IPS-NIHi7 (cell line): ENCODE data around the gene GPR107.

Source experiments
- DNase-seq: peaks from one replicate; pipeline ENCODE4 v3.0.0; 2012; ENCODE audit warnings: mixed read lengths; ENCODE audit errors: extremely low spot score

The GPR107 gene

DNA sequence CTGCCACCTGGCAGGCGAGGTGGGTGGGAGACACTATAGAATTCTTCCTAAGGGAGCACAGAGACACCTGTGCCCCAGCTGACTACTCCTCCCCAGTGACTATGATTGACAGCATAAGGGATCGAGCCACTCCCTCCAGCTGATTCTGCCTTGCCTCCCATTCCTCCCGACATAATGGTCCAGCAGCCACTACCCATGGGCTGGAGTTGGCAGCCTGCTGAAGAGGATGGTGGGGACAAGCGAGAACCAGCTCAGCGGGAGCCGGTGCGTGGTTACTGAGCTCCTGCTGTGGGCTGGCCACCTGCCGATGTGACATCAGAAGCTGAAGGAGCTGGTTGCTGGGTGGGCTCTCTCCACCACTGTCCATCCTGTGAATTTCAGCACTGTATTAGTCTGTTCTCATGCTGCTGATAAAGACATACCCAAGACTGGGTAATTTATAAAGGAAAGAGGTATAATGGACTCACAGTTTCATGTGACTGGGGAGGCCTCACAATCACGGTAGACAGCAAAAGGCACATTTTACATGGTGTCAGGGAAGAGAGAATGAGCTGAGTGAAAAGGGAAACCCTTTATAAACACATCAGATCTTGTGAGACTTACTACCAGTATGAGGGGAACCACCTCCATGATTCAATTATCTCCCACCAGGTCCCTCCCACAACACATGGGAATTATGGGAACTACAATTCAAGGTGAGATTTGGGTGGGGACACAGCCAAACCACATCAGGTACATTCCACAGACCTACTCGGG is 106.4 kb downstream of the GPR107 start:
- DNase-seq: no peak

DNA sequence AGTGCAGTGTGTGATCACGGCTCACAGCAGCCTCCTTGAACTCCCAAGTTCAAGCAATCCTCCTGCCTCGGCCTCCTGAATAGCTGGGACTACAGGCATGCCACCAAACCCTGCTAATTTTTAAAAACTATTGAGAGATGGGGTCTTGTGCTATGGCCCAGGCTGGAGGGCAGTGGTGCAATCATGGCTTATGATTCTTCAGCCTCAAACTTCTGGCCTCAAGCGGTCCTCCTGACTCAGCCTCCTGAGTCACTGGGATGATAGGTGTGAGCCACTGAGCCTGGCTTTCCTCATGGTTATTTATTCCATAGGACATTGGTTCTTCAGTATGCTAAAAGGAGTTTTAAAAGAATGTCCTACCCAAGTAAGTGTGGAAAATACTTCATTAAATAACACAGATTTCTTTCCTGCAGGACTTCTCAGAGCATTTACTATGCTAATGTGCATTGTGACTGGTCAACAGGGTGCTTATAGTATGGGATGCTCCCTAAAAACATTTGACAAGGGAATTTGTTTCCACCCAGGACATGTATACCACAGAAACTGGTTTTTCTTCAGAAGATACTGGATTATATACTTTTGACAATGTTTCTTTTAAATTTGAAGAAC is 107.3 kb downstream of the GPR107 start:
- no peak for DNase-seq

DNA sequence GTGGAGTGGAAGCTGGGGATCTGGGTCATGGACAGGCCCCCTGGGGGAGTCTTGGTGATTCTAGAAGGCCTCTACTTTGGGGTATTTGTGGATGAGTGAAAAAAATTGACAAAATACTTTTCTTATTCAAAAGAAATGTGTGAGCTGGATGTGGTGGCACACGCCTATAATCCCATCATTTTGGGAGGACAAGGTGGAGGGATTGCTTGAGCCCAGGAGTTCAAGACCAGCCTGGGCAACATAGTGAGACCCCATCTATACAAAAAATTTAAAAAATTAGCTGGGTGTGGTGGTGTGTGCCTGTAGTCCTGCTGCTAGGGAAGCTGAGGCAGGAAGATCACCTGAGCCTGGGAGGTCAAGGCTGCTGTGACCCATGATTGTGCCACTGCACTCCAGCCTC is 111.9 kb downstream of the GPR107 start:
- no peak for DNase-seq

DNA sequence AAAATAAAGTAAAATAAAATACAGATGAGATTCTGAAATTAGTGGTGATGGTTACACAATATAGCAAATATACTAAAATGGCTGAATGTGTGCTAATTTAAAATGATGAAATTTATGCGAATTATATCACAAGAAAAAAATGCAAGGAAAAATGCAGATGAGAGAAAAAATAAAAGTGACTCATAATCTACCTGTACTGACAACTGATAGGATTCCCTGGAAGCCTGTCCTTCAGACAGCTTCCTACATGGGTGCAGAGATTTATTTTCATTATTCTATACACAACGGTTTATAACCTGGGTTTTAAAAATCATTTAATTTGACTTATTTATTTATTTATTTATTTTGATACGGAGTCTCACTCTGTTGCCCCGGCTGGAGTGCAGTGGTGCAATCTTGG is 112.7 kb downstream of the GPR107 start:
- DNase-seq: no peak

DNA sequence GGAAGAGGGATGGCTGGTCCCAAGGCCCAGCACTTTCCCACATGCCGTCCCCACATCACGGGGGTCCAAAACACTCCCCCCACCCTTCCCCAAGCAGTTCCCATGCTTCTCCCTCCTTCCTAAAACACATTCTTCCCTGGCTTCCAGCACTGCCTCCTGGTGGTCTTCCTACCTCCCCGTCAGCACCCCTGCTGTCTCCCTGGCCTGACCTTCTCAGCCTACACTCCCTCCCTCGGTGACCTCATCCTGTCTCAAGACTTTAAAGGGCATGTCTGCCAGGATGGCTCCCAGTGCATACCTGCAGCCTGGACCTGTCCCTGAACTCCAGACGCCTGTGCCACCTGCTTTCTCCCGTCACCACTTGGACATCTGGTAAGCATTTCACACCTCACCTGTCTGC is 114.2 kb downstream of the GPR107 start:
- peak; percentile 78 for DNase-seq

DNA sequence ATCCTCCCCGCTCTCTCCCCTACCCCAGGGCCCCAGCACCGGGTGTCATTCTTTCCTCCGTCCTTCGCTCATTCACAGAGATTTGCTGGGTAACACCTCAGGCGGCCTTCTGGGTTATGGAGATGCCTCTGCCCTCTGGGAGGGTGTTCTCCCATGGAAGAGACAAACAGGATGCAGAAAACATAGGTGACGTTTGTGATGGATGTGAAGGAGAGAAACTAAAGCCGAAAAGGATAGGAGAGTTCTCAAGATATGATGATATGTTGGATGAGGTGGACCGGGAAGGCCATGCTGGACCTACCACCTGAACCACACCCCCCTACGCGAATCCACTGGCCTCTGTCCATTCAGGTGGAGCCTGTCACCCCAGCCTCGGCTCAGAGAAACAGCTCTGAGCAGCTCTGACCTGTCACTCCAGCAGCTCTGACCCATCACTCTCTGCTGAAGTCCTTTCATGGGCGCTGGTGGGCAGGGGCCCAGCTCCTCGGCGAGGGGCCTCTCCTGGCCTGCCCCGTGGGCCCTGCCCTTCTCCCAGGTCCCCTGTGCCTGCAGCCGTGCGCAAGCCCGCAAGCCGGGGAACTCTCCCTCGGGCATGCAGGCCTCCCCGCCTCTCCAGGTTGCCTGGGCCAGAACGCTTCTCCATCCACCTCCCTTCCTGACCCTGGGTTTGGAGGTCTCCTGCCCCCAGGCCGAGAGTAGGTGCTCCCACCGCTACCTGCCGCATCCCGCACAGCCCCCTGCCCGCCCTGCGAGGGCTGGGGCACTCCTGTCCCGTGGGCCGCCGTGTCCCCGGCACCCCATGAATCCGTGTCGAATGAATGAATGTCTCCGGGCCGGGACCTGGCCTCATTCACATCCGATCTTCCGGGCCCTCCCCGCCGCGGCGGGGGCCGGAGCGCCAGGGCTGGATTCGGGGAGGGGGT is 117.8 kb downstream of the GPR107 start:
- peak; percentile 65 for DNase-seq

DNA sequence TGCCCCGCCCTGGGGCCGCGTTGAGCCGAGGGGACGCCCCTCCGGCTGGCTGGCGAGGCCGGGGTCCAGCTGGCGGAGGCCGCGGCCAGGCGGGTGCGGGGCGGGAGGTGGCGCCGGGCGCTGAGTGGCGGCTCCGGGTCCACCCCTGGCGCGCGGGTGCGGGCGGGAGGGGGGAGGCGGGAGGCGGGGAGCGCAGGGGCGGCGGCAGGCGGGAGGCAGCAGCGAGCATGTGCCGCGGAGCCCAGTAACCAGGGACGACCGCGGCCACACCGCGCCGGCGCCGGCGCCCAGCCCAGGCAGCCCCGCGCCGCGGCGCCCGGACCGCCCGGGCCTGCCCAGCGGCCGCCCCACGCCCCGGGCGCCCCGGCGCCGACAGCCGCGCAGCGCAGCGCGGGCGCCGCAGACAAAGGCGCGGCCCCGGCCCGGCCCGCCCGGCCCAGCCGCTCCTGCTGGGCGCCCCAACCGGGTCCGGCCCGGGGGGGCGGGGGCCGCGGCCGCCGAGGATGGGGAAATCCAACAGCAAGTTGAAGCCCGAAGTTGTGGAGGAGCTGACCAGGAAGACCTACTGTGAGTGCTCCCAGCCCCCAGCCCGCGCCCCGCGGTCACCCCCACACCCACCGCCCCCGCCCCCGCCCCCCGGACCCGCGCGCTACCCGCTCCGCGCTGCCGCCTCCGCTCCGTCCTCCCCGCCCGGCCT is 118.6 kb downstream of the GPR107 start, which contains the start of gene NCS1:
Gene NCS1, plus strand, starts transcription at position 244 of the 697 bp plus-strand sequence. Its CDS starts 260 bp downstream, at position 504.
- DNase-seq: peak; percentile 90

DNA sequence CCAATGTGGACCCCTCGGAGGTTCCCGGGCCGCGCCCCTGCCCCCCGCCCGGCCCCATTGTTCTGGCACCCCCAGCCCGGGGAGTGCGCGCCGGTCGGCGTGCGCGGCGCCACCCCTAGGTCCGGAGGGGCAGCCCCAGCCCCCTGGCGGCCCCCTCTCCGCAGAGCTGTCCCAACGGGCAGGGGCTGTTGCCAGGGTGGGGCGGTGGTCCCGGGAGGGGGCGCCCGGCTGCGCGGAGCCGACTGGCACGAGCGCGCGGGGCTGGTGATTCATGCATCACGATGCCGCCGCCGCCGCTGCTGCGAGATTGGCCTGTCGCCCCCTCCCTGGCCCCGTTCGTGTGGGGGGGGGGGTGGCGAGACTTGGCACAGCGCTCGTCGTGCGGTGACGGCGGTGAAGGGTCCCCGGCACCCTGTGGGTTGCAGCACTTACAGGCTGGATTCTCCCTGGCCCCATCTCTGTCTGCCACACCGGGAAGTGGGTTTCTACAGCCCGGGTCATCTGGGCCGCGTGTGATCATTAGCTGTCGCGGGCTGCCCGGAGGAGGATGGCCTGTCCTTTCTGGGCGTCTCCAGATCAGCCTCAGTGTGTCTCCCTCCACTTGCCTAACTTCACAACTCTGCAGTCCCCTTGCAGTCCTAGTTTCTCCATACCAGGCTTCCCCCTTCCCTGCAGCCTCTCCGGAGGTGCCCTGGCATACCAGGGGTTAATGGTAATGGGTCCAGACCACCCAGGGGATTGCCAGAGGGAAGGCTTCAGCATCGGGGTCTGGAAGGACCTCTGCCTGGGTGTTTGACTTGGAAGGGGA is 119.4 kb downstream of the GPR107 start:
- peak; percentile 41 for DNase-seq

DNA sequence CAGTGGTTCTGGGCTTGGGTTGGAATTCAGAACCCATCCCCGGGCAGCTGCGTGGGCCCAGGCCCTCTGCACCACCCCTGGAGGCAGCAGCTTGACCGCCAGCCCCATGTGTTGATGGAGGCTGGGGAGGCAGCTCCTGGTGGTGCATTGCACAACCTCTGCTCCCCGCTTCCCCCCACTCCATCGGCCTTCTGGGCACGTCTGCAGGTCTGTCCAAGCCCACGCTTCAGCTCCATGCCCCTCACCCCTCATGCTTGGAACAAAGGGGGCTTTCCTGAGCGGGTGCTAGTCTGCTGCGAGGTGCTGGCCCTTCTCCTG is 119.9 kb downstream of the GPR107 start:
- DNase-seq: no peak

DNA sequence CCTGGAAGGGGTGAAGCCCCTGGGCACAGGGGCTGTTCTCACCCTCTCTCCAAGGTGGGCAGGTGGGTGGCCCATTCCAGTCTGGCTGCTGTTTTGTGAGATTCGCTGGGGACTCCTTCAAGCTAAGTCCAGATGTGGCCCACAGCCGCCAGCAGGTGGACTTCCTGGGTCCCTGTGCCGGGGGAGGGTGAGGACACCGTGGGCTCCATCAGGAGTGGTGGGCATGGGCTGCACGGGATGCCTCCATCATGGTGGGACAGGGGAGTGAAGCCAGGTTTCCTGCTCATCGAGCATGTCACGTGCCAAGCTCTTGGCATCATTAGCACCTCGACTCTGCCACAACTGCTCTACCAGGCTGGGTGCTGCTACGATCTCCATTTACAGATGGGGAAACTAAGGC is 120.3 kb downstream of the GPR107 start:
- no peak for DNase-seq

DNA sequence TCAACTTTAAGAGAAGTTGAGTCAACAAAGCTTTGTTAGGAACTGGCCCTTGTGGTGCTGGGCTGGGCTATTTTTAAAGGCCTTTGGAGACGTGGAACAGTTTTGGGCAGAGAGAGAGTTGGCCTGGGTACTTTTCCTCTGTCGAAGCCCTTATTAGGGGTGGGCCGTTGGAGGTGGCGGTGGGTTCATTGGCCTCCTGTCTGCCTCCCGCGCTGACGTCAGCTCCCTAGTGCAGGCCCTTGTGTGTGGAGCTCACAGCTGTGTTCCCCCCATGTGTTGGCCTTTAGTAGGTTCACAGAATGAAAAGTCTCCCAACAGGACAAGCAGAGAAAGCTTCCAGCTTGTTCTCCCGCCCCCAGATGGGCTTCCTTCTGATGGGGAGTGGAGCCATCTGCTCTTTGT is 121.2 kb downstream of the GPR107 start:
- no peak for DNase-seq

DNA sequence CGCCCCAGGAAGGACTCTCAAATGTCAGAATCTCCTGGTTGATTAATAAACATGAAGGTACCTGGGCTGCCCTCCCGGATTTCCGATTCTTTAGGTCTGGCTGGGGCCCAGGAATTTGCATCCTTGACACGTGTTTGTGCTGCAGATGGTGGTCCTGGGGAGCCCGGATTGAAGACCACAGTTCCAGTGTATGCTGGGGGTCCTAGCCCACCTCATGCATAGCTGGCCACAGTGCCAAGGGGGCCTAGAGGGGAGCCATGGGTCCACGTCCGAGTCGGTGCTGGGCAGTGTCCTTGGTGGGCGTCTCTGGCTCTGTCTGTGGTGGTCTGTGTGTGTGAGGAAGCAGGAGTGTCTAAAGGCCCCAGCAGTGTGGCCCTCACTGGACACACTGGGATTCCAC is 121.6 kb downstream of the GPR107 start:
- no peak for DNase-seq

DNA sequence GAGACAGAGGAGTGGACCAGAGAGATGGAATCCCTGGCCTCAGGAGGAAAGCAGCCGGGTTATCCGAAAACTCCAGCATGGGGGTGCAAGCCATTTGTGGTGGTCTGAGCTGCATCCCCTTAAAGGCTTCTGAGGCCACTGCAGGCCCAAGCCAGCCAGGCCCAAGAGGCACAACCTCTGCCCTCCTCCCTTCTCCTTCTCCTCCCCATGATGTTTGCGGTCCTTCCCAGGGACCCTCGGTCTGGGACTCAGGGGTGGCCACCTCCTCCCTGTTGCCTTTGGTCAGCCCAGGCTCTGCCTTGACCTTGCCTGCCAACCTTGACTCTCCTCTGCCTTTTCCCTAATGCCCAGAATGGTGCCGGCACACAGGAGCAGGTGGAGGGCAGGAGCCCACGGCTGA is 123.1 kb downstream of the GPR107 start:
- no peak for DNase-seq

DNA sequence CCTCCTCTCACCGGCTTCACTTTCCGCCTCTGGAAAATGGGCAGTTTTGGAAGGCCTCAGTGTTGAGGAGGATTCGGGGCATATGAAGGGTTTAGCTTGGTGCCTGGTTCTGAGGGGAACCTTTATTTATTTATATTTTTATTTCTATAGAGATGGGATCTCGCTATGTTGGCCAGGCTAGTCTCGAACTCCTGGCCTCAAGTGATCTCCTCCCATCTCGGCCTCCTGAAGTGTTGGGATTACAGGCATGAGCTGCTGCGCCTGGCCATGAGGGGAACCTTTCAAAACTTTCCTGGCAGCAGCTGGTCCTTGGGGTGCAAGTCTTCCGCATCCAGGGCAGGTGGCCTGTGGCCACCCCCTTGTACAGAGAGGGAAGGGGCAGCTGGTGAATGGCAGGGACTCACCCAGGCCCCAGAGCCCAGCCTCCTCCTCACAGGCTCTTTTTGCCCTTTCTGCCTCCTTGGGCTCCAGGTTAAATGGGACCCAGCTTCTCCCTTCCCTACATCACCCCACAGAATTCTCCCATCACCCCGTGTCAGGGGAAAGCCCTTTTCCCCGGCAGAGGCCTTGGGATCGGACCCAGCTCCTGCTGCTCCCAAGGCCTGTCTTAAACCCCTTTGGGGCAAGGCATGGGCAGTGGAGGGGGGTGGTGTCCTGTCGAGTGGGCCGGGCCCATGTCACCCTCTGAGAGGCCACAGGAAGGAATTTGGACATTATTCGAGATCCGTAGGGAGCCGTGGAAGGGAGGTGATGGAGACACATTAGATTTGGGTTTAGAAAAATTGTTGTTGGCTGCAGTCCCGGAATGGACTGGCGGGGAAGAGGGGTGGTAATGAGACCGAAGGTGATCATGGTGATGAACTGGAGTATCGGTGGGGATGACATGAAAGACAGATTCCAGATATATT is 124.4 kb downstream of the GPR107 start:
- no peak for DNase-seq

DNA sequence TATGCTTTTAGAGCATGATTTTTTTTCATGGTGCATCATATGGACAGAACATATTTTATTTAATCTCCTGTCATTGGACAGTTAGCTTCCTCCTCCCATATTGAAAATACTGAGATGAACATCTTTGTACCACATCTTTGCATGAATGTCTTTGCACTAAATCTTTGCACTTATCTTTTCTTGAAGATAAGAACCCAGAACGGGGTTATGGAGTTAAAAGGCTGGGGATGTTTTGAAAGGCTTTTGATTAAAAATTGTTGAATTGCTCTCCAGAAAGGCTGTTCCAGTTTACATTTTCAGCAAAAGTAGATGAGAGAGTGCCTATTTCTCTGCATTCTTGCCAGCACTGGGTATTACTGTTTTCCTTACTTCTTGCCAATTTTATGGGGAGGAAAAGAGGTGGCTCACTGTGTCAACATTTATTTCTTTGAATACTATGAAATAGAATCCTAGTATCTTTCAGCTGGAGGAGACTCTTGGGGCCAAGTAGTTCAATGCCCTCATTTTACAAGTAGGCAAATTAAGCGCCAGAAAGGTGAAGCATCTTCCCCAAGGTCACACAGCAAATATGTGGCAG is 125.7 kb downstream of the GPR107 start:
- DNase-seq: no peak

DNA sequence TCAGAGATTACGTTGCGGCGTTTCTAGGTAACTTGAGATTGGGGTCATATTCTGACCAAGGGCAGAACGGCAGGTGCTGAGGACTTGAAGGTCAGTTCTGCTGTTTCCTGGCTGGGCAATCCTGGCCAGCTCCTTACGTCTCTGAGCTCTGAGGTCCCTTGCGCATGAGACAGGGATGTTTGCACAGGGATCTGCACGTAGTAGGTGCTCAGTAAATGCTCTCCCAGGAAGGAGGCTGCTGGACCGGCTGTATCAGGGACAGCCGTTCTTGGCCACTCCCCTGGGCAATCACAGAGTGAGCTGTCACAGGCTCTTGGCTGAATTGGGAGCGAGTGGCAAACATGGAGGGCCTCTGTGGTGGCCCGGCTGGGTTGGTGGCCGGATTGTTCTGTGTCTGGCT is 126.8 kb downstream of the GPR107 start:
- DNase-seq: no peak

DNA sequence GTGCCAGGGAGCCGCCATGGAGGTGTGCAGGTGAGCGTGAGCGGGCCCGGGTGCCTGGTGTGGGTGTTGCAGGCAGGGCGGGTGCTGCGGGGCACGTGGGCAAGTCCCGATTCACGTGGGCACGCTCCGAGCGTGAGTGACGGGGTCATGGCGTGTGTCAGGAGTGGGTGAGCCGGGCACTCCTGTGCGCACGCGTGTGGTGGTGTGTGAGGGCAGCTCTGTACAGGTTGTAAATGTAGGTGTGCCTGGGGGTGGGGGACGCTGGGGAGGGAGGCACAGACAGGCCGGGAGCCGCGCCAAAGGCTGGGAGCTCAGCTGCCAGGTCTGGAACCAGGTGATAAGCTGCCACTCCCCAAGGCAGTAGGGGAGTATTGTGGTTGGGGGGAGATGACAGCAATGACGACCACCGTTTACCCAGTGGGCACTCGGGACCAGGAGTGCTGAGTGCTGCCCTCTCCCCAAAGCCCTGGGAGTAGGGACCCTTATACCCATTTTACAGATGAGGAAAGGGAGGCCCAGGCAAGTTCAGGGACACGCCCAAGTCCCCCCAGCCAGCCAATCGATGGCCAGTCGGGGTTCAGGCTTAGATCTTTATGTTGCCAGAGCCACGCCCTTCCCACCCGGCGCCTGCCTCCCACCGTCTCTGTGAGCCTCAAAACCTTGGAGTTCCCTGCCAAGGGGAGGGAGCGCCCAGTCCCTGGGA is 128.1 kb downstream of the GPR107 start:
- DNase-seq: no peak

DNA sequence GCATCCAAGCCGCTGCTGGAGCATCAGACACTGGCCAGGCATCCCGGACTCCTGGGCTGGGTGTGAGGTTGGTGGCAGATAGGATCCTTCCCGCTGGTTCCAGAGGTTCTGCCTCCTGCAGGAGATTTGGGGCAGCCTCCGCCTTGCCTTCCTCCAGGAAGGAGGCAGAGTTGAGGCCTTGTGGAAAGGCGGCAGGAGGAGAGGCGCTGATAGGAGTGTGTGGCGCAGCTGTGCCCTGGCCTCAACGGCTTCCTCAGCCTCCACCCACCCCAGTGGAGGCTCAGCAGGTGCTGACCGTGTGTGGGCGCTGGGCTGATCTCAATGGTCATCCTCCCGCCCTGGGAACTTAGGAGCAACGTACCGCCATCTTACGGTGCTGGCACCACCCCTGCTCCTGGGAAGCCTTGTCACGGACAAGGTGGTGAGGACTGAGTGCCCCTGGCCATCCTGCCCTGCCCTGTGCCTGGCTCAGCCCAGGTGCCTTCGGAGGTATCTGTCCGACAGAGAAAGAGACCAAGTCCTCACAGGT is 128.7 kb downstream of the GPR107 start:
- DNase-seq: no peak
